Measurements from ENCODE around the gene RAB23. TPM values are rescaled to one million over a fixed set of nuclear protein-coding genes. Genes with fewer than 3 reads are reported as not detected.

Gene RAB23
- total and polyA plus RNA-seq, 4 donors = 18.2 to 40.1 (median 24.1) TPM

- Histone ChIP-seq H3K27ac (ENCODE audit: low read depth, low read length) (no peak overlapping the region), H3K27me3 (ENCODE audit: control insufficient read depth, insufficient read depth, low read length) (no peaks in the 10 kb centered on the region), H3K4me1 (ENCODE audit: control insufficient read depth, insufficient read depth, low read length) (peaks cover 2% of the 10 kb centered on the region), H3K4me3 (ENCODE audit: low read depth, low read length) (no peak overlapping the region), H3K9me3 (ENCODE audit: control insufficient read depth, insufficient read depth, low read length) (no peaks in the 10 kb centered on the region), H3K36me3 (ENCODE audit: control insufficient read depth, insufficient read depth, low read length) (peaks cover 3% of the 10 kb centered on the region)
- 86% methylated on average over 1 of the region's 1 CpG for WGBS (ENCODE audit: insufficient coverage)
- no peak for DNase-seq (ENCODE audit: low read depth in 4 of 6, low spot score in 6 of 6)
Measured at GRCh38 chr6:57201718-57202117, 20.4 kb downstream of the RAB23 start.

GRCh38 chr6:57198926-57199636 is 23.0 kb downstream of the RAB23 start:
- Histone ChIP-seq H3K27me3 (ENCODE audit: control insufficient read depth, insufficient read depth, low read length) (no peaks in the 10 kb centered on the region), H3K36me3 (ENCODE audit: control insufficient read depth, insufficient read depth, low read length) (peaks cover 3% of the 10 kb centered on the region), H3K4me1 (ENCODE audit: control insufficient read depth, insufficient read depth, low read length) (peaks cover 2% of the 10 kb centered on the region), H3K4me3 (ENCODE audit: low read depth, low read length) (no peak overlapping the region), H3K9me3 (ENCODE audit: control insufficient read depth, insufficient read depth, low read length) (no peaks in the 10 kb centered on the region), H3K27ac (ENCODE audit: low read depth, low read length) (no peak overlapping the region)
- peak in 1 of 6 donors; percentile 9 for DNase-seq (ENCODE audit: low read depth in 4 of 6, low spot score in 6 of 6)
- 74% methylated on average over 4 of the region's 6 CpGs for WGBS (ENCODE audit: insufficient coverage)

- Histone ChIP-seq H3K9me3 (ENCODE audit: control insufficient read depth, insufficient read depth, low read length) (no peaks in the 10 kb centered on the region), H3K36me3 (ENCODE audit: control insufficient read depth, insufficient read depth, low read length) (peaks cover 8% of the 10 kb centered on the region), H3K27me3 (ENCODE audit: control insufficient read depth, insufficient read depth, low read length) (no peaks in the 10 kb centered on the region), H3K4me3 (ENCODE audit: low read depth, low read length) (no peak overlapping the region), H3K27ac (ENCODE audit: low read depth, low read length) (no peak overlapping the region), H3K4me1 (ENCODE audit: control insufficient read depth, insufficient read depth, low read length) (peaks cover 2% of the 10 kb centered on the region)
- WGBS (ENCODE audit: insufficient coverage) = 40% methylated on average over 1 of the region's 2 CpGs
- no peak for DNase-seq (ENCODE audit: low read depth in 4 of 6, low spot score in 6 of 6)
Measured at GRCh38 chr6:57195457-57195856, 26.6 kb downstream of the RAB23 start.

- H3K4me3 ChIP-seq (ENCODE audit: low read depth, low read length) = no peak overlapping the region
- H3K36me3 ChIP-seq (ENCODE audit: control insufficient read depth, insufficient read depth, low read length) = peaks cover 8% of the 10 kb centered on the region
- H3K4me1 ChIP-seq (ENCODE audit: control insufficient read depth, insufficient read depth, low read length) = no peaks in the 10 kb centered on the region
- no peak overlapping the region for H3K27ac ChIP-seq (ENCODE audit: low read depth, low read length)
- H3K9me3 ChIP-seq (ENCODE audit: control insufficient read depth, insufficient read depth, low read length) = no peaks in the 10 kb centered on the region
- no peak for DNase-seq (ENCODE audit: low read depth in 4 of 6, low spot score in 6 of 6)
- H3K27me3 ChIP-seq (ENCODE audit: control insufficient read depth, insufficient read depth, low read length) = no peaks in the 10 kb centered on the region
Measured at GRCh38 chr6:57193177-57193576, 28.9 kb downstream of the RAB23 start.

- DNase-seq (ENCODE audit: low read depth in 4 of 6, low spot score in 6 of 6) = peak in 2 of 6 donors; percentile 39 to 54
- H3K36me3 ChIP-seq (ENCODE audit: control insufficient read depth, insufficient read depth, low read length) = peaks cover 5% of the 10 kb centered on the region
- 40% methylated on average over 1 of the region's 2 CpGs for WGBS (ENCODE audit: insufficient coverage)
Measured at GRCh38 chr6:57190140-57190539, 32.0 kb downstream of the RAB23 start.

GRCh38 chr6:57183336-57183735 is 38.8 kb downstream of the RAB23 start:
- Histone ChIP-seq H3K27ac (ENCODE audit: low read depth, low read length) (no peak overlapping the region), H3K36me3 (ENCODE audit: control insufficient read depth, insufficient read depth, low read length) (peaks cover 9% of the 10 kb centered on the region), H3K4me3 (ENCODE audit: low read depth, low read length) (no peak overlapping the region), H3K4me1 (ENCODE audit: control insufficient read depth, insufficient read depth, low read length) (no peaks in the 10 kb centered on the region), H3K27me3 (ENCODE audit: control insufficient read depth, insufficient read depth, low read length) (no peaks in the 10 kb centered on the region), H3K9me3 (ENCODE audit: control insufficient read depth, insufficient read depth, low read length) (no peaks in the 10 kb centered on the region)
- DNase-seq (ENCODE audit: low read depth in 4 of 6, low spot score in 6 of 6) = no peak
- WGBS (ENCODE audit: insufficient coverage) = 100% methylated on average over 1 of the region's 2 CpGs

More at GRCh38 chr6:57190140-57190539, 32.0 kb downstream of the RAB23 start:
- Histone ChIP-seq H3K27me3 (ENCODE audit: control insufficient read depth, insufficient read depth, low read length) (no peaks in the 10 kb centered on the region), H3K27ac (ENCODE audit: low read depth, low read length) (no peak overlapping the region), H3K9me3 (ENCODE audit: control insufficient read depth, insufficient read depth, low read length) (no peaks in the 10 kb centered on the region), H3K4me1 (ENCODE audit: control insufficient read depth, insufficient read depth, low read length) (no peaks in the 10 kb centered on the region), H3K4me3 (ENCODE audit: low read depth, low read length) (no peak overlapping the region)

- Histone ChIP-seq H3K4me3 (ENCODE audit: low read depth, low read length) (no peak overlapping the region), H3K36me3 (ENCODE audit: control insufficient read depth, insufficient read depth, low read length) (peaks cover 9% of the 10 kb centered on the region), H3K27me3 (ENCODE audit: control insufficient read depth, insufficient read depth, low read length) (no peaks in the 10 kb centered on the region), H3K27ac (ENCODE audit: low read depth, low read length) (no peak overlapping the region), H3K9me3 (ENCODE audit: control insufficient read depth, insufficient read depth, low read length) (no peaks in the 10 kb centered on the region), H3K4me1 (ENCODE audit: control insufficient read depth, insufficient read depth, low read length) (no peaks in the 10 kb centered on the region)
- DNase-seq (ENCODE audit: low read depth in 4 of 6, low spot score in 6 of 6) = no peak
- WGBS (ENCODE audit: insufficient coverage) = no CpG with 5 or more reads among the region's 2 CpGs
Measured at GRCh38 chr6:57182017-57182432, 40.1 kb downstream of the RAB23 start.

- H3K27ac ChIP-seq (ENCODE audit: low read depth, low read length) = no peak overlapping the region
- no peak for DNase-seq (ENCODE audit: low read depth in 4 of 6, low spot score in 6 of 6)
Measured at GRCh38 chr6:57180596-57180995, 41.5 kb downstream of the RAB23 start.

GRCh38 chr6:57177545-57178265 is 44.4 kb downstream of the RAB23 start:
- Histone ChIP-seq H3K36me3 (ENCODE audit: control insufficient read depth, insufficient read depth, low read length) (peaks cover 6% of the 10 kb centered on the region), H3K4me3 (ENCODE audit: low read depth, low read length) (no peak overlapping the region), H3K27me3 (ENCODE audit: control insufficient read depth, insufficient read depth, low read length) (no peaks in the 10 kb centered on the region), H3K9me3 (ENCODE audit: control insufficient read depth, insufficient read depth, low read length) (no peaks in the 10 kb centered on the region), H3K4me1 (ENCODE audit: control insufficient read depth, insufficient read depth, low read length) (peaks cover 3% of the 10 kb centered on the region), H3K27ac (ENCODE audit: low read depth, low read length) (no peak overlapping the region)
- 93% methylated on average over 6 of the region's 11 CpGs for WGBS (ENCODE audit: insufficient coverage)
- peak in 1 of 6 donors; percentile 30 for DNase-seq (ENCODE audit: low read depth in 4 of 6, low spot score in 6 of 6)

More at GRCh38 chr6:57180596-57180995, 41.5 kb downstream of the RAB23 start:
- H3K27me3 ChIP-seq (ENCODE audit: control insufficient read depth, insufficient read depth, low read length) = no peaks in the 10 kb centered on the region
- peaks cover 9% of the 10 kb centered on the region for H3K36me3 ChIP-seq (ENCODE audit: control insufficient read depth, insufficient read depth, low read length)
- no peak overlapping the region for H3K4me3 ChIP-seq (ENCODE audit: low read depth, low read length)
- H3K9me3 ChIP-seq (ENCODE audit: control insufficient read depth, insufficient read depth, low read length) = no peaks in the 10 kb centered on the region
- no peaks in the 10 kb centered on the region for H3K4me1 ChIP-seq (ENCODE audit: control insufficient read depth, insufficient read depth, low read length)
- no CpG with 5 or more reads among the region's 3 CpGs for WGBS (ENCODE audit: insufficient coverage)

GRCh38 chr6:57174511-57174907 is 47.6 kb downstream of the RAB23 start:
- WGBS (ENCODE audit: insufficient coverage) = no CpG with 5 or more reads among the region's 3 CpGs
- no peak overlapping the region for H3K4me3 ChIP-seq (ENCODE audit: low read depth, low read length)
- H3K27me3 ChIP-seq (ENCODE audit: control insufficient read depth, insufficient read depth, low read length) = no peaks in the 10 kb centered on the region
- peaks cover 3% of the 10 kb centered on the region for H3K4me1 ChIP-seq (ENCODE audit: control insufficient read depth, insufficient read depth, low read length)
- no peaks in the 10 kb centered on the region for H3K9me3 ChIP-seq (ENCODE audit: control insufficient read depth, insufficient read depth, low read length)
- H3K27ac ChIP-seq (ENCODE audit: low read depth, low read length) = no peak overlapping the region
- H3K36me3 ChIP-seq (ENCODE audit: control insufficient read depth, insufficient read depth, low read length) = no peaks in the 10 kb centered on the region
- no peak for DNase-seq (ENCODE audit: low read depth in 4 of 6, low spot score in 6 of 6)
